IPS-NIHi7 (cell line): Measurements from ENCODE around the gene ACP2.

Source experiments
- DNase-seq: peaks from one replicate; pipeline ENCODE4 v3.0.0; 2012; ENCODE audit warnings: mixed read lengths; ENCODE audit errors: extremely low spot score

ACP2 gene

GRCh38 chr11:47269002-47269828, 20.6 kb upstream of the ACP2 start:
- peak; percentile 95 for DNase-seq

- no peak for DNase-seq
These were observed 19.9 kb upstream of the ACP2 start for GRCh38 chr11:47268448-47269001.

- no peak for DNase-seq
These were observed 19.3 kb upstream of the ACP2 start for GRCh38 chr11:47267876-47268275.

GRCh38 chr11:47264521-47264920, 15.9 kb upstream of the ACP2 start:
- no peak for DNase-seq

- no peak for DNase-seq
These were observed 15.5 kb upstream of the ACP2 start for GRCh38 chr11:47264119-47264518.

- no peak for DNase-seq
These were observed 12.7 kb upstream of the ACP2 start for GRCh38 chr11:47261291-47261800.

GRCh38 chr11:47260366-47260765, 11.8 kb upstream of the ACP2 start:
- no peak for DNase-seq

GRCh38 chr11:47259232-47259977, 10.8 kb upstream of the ACP2 start:
- DNase-seq: peak; percentile 77

GRCh38 chr11:47258317-47258902, 9.8 kb upstream of the ACP2 start:
- no peak for DNase-seq

- DNase-seq: peak; percentile 94
These were observed 9.1 kb upstream of the ACP2 start, which contains the start of gene NR1H3 for GRCh38 chr11:47257517-47258316. NR1H3 (plus strand) TSS chr11:47257996; CDS start chr11:47259217, 1,221 bp downstream.

GRCh38 chr11:47257177-47257516, 8.5 kb upstream of the ACP2 start:
- no peak for DNase-seq

- no peak for DNase-seq
These were observed 7.8 kb upstream of the ACP2 start for GRCh38 chr11:47256374-47256773.

GRCh38 chr11:47254386-47254785, 5.8 kb upstream of the ACP2 start:
- DNase-seq: no peak

- no peak for DNase-seq
These were observed 5.0 kb upstream of the ACP2 start for GRCh38 chr11:47253660-47254059.

GRCh38 chr11:47251751-47252150, 3.1 kb upstream of the ACP2 start:
- no peak for DNase-seq

- no peak for DNase-seq
These were observed 733 bp upstream of the ACP2 start for GRCh38 chr11:47249378-47249715.

GRCh38 chr11:47248304-47248663, 330 bp downstream of the ACP2 start:
- no peak for DNase-seq

- no peak for DNase-seq
These were observed 1.1 kb downstream of the ACP2 start for GRCh38 chr11:47247502-47247901.

- no peak for DNase-seq
These were observed 2.8 kb downstream of the ACP2 start for GRCh38 chr11:47245611-47246357.

- no peak for DNase-seq
These were observed 3.9 kb downstream of the ACP2 start for GRCh38 chr11:47244448-47245350.
